ENCODE results near the gene TH.

DNA sequence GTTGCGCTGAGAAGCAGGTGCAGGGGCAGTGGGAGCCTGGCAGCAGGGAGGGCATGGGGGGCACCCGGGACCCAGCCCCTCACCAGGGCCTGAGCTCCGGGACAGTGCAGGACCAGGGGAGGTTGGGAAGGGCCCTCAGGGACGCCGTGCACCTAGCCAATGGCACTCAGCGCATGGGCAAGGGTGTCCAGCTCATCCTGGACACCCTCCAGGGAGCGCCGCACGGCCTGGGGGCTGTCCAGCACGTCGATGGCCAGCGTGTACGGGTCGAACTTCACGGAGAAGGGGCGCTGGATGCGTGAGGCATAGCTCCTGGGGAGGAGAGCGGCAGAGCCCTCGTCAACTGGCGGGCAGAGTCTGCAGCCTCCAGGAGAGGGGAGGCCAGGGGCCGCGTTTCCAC, 7.5 kb downstream of the TH start:
- no peak for TF ChIP-seq GATA2 (IDR thresholded peaks at IDR 0.05; ENCODE audit: low read depth, low read length)
- no peak for TF ChIP-seq GATA3 (IDR thresholded peaks at IDR 0.05; ENCODE audit: low read depth, low read length)
